Stomach (tissue), 4 donors: ENCODE results near the gene LARP1.

ENCODE experiments used
- POLR2A ChIP-seq, 4 donors: fragments of 450-650 bp; IDR thresholded peaks; one replicate each; pipeline ENCODE4 v1.6.1; 2016; ENCODE audit warnings: antibody characterized with exemption in 4 of 4, control low read depth in 2 of 4, mild to moderate bottlenecking in 1 of 4, moderate library complexity in 1 of 4
- POLR2AphosphoS5 ChIP-seq, 3 donors: sonication (generic); formaldehyde crosslinking; IDR thresholded peaks; one replicate each; pipeline ENCODE4 v1.6.1; 2016; ENCODE audit warnings: antibody characterized with exemption in 3 of 3

DNA sequence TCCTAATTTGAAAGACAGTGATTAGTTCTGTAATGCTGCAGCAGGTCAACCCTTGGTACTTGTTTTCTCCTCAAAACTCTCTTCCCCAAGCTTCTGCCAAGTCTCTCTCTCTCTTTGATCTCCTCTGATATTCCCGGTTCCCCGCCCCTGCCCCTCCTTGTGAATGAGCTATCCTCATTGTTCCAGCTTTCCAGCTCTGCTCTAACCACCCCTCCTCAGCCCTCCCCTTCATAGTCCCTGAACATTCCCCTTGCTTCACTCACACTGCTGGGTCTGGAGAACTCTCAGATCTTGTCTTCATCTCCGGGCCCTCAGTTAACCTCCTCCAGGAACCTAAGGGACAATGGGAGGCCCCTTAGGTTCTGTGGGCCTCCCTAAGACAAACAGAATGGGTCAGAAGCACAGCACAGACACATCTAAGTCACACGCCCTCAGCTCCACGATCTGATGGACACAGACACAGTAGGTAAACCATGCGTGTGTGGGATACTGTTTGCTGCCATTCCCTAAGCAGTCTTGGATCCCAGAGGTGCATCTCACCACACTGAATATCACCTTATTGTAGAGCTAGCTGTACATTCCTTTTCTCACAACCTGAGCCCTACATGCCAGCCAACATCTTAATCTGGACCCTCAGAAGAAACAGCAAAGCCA, 17.4 kb upstream of the LARP1 start:
- TF ChIP-seq POLR2AphosphoS5 (IDR thresholded peaks at IDR 0.05) (no peak), POLR2A (IDR thresholded peaks at IDR 0.05) (no peak)
